ENCODE measurements around the gene POU2F1.

DNA sequence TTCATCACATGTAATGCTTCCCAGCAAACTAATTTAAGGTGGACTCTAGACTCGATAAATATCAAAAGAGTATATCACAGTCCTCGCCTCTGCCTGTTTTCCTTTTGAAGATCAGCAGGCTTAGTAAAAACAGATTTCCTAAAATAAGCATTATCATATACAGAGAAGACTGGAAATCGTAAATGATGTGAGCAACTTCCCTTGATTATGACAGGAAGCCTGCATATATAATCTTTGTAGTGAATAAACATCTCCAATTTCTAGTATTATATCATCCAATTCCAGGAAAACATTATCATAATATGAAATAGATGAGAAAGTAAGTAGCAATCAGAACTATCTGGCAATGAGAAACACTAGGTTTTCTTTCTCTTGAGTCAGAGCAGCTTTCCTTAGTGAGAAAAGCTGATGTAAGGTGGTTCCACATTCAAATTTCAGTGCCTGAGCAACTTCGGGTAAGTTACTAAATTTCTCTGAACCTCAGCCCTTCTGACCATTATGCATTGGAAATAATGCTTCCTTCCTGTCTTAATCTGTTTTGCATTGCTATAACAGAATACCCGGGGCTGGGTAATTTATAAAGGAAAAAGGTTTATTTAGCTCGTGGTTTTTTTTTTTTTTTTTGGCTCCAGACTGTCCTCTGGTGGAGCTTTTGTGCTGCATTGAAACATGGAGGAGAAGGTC, 12.6 kb upstream of the POU2F1 start:
- TF ChIP-seq, protein P1, sequence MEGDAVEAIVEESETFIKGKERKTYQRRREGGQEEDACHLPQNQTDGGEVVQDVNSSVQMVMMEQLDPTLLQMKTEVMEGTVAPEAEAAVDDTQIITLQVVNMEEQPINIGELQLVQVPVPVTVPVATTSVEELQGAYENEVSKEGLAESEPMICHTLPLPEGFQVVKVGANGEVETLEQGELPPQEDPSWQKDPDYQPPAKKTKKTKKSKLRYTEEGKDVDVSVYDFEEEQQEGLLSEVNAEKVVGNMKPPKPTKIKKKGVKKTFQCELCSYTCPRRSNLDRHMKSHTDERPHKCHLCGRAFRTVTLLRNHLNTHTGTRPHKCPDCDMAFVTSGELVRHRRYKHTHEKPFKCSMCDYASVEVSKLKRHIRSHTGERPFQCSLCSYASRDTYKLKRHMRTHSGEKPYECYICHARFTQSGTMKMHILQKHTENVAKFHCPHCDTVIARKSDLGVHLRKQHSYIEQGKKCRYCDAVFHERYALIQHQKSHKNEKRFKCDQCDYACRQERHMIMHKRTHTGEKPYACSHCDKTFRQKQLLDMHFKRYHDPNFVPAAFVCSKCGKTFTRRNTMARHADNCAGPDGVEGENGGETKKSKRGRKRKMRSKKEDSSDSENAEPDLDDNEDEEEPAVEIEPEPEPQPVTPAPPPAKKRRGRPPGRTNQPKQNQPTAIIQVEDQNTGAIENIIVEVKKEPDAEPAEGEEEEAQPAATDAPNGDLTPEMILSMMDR (IDR thresholded peaks at IDR 0.05): no peak
- no peak for TF ChIP-seq POLR2A (IDR thresholded peaks at IDR 0.05)

All from thyroid gland (tissue), 4 donors.